Mucosa of rectum (tissue), 2 donors: ENCODE results near the gene TPMT.

ENCODE experiments used
- H3K27ac ChIP-seq, 2 donors: one replicate each; pipeline ENCODE4 v1.7.0; 2013; ENCODE audit warnings: inconsistent platforms in 2 of 2, low read depth in 2 of 2, low read length in 2 of 2
- H3K27me3 ChIP-seq, 2 donors: one replicate each; pipeline ENCODE4 v1.7.0; 2013; ENCODE audit warnings: low read length in 2 of 2; ENCODE audit not compliant: control insufficient read depth in 2 of 2, insufficient read depth in 2 of 2
- H3K36me3 ChIP-seq, 2 donors: one replicate each; pipeline ENCODE4 v1.7.0; 2013; ENCODE audit warnings: low read length in 2 of 2; ENCODE audit not compliant: control insufficient read depth in 2 of 2, insufficient read depth in 2 of 2
- H3K4me1 ChIP-seq, 2 donors: one replicate each; pipeline ENCODE4 v1.7.0; 2013; ENCODE audit warnings: low read length in 2 of 2, mild to moderate bottlenecking in 1 of 2; ENCODE audit not compliant: control insufficient read depth in 2 of 2, insufficient read depth in 2 of 2
- H3K4me3 ChIP-seq, 2 donors: one replicate each; pipeline ENCODE4 v1.7.0; 2013; ENCODE audit warnings: low read length in 2 of 2
- H3K9ac ChIP-seq, 2 donors: one replicate each; pipeline ENCODE4 v1.7.0; 2013; ENCODE audit warnings: low read length in 2 of 2, low read depth in 1 of 2, mild to moderate bottlenecking in 1 of 2
- H3K9me3 ChIP-seq, 2 donors: one replicate each; pipeline ENCODE4 v1.7.0; 2013; ENCODE audit warnings: low read length in 2 of 2; ENCODE audit not compliant: control insufficient read depth in 2 of 2
- donor health status: healthy.
- donor health status: Normal muscosa, but diverticular disease.

Gene TPMT

GRCh38 chr6:18141805-18142590 lies 12.9 kb downstream of the TPMT start:
- Histone ChIP-seq H3K36me3 (peaks cover 16 to 35% of the 10 kb centered on the region in 2 donors), H3K27me3 (no peaks in the 10 kb centered on the region), H3K9me3 (no peaks in the 10 kb centered on the region), H3K27ac (no peak overlapping the region), H3K4me1 (peaks cover 4 to 12% of the 10 kb centered on the region in 2 donors), H3K4me3 (no peak overlapping the region), H3K9ac (no peak overlapping the region)

GRCh38 chr6:18139935-18140621 lies 14.8 kb downstream of the TPMT start:
- Histone ChIP-seq H3K9ac (no peak overlapping the region), H3K4me3 (no peak overlapping the region), H3K36me3 (peaks cover 16 to 38% of the 10 kb centered on the region in 2 donors), H3K9me3 (no peaks in the 10 kb centered on the region), H3K27ac (peak overlapping the region; percentile 53 to 54), H3K4me1 (peaks cover 4 to 8% of the 10 kb centered on the region in 2 donors), H3K27me3 (no peaks in the 10 kb centered on the region)

- no peaks in the 10 kb centered on the region for H3K9me3 ChIP-seq
- no peak overlapping the region for H3K4me3 ChIP-seq
- H3K27ac ChIP-seq, result no peak overlapping the region
- no peaks in the 10 kb centered on the region for H3K27me3 ChIP-seq
- H3K4me1 ChIP-seq, result peaks cover 4 to 8% of the 10 kb centered on the region in 2 donors
- no peak overlapping the region for H3K9ac ChIP-seq
- H3K36me3 ChIP-seq, result peaks cover 22 to 50% of the 10 kb centered on the region in 2 donors
These were observed 16.0 kb downstream of the TPMT start for GRCh38 chr6:18138906-18139305.

GRCh38 chr6:18136260-18136659 lies 18.6 kb downstream of the TPMT start:
- Histone ChIP-seq H3K4me3 (no peak overlapping the region), H3K36me3 (peaks cover 20 to 48% of the 10 kb centered on the region in 2 donors), H3K9me3 (no peaks in the 10 kb centered on the region), H3K9ac (no peak overlapping the region), H3K27me3 (no peaks in the 10 kb centered on the region), H3K27ac (no peak overlapping the region), H3K4me1 (peaks cover 4 to 8% of the 10 kb centered on the region in 2 donors)

- no peaks in the 10 kb centered on the region for H3K27me3 ChIP-seq
- no peak overlapping the region for H3K4me3 ChIP-seq
- H3K27ac ChIP-seq, result no peak overlapping the region
- peaks cover 20 to 45% of the 10 kb centered on the region in 2 donors for H3K36me3 ChIP-seq
- no peak overlapping the region for H3K9ac ChIP-seq
- H3K9me3 ChIP-seq, result no peaks in the 10 kb centered on the region
- H3K4me1 ChIP-seq, result peaks cover 2 to 3% of the 10 kb centered on the region in 2 donors
These were observed 19.7 kb downstream of the TPMT start for GRCh38 chr6:18135171-18135570.

- Histone ChIP-seq H3K4me3 (no peak overlapping the region), H3K4me1 (no peaks in the 10 kb centered on the region)
These were observed 22.5 kb downstream of the TPMT start for GRCh38 chr6:18132346-18132745.

GRCh38 chr6:18126121-18126520 lies 28.8 kb downstream of the TPMT start:
- Histone ChIP-seq H3K27ac (no peak overlapping the region), H3K4me3 (no peak overlapping the region), H3K9ac (no peak overlapping the region), H3K4me1 (peaks cover 2 to 5% of the 10 kb centered on the region in 2 donors), H3K9me3 (no peaks in the 10 kb centered on the region), H3K36me3 (peaks cover 0 to 12% of the 10 kb centered on the region in 2 donors), H3K27me3 (no peaks in the 10 kb centered on the region)

More at GRCh38 chr6:18132346-18132745, 22.5 kb downstream of the TPMT start:
- Histone ChIP-seq H3K27me3 (no peaks in the 10 kb centered on the region), H3K9ac (no peak overlapping the region), H3K36me3 (peaks cover 12 to 42% of the 10 kb centered on the region in 2 donors), H3K9me3 (no peaks in the 10 kb centered on the region), H3K27ac (no peak overlapping the region)

- no peaks in the 10 kb centered on the region for H3K27me3 ChIP-seq
- peak within 1 kb of the TSS in 1 of 2 donors; percentile 10 for H3K27ac ChIP-seq
- H3K9ac ChIP-seq, result peak within 1 kb of the TSS; percentile 49 to 81
- no peaks in the 10 kb centered on the region for H3K36me3 ChIP-seq
- peaks cover 5% of the 10 kb centered on the region in 2 donors for H3K4me1 ChIP-seq
- H3K9me3 ChIP-seq, result no peaks in the 10 kb centered on the region
- H3K4me3 ChIP-seq, result peak within 1 kb of the TSS; percentile 69 to 77
These were observed 32.5 kb downstream of the TPMT start, which contains the start of gene NHLRC1 for GRCh38 chr6:18122128-18123093. Gene NHLRC1, minus strand, starts transcription at chr6:18122677. Its CDS starts 71 bp downstream, at chr6:18122606.

- no peak overlapping the region for H3K27ac ChIP-seq
- no peaks in the 10 kb centered on the region for H3K27me3 ChIP-seq
- H3K9ac ChIP-seq, result no peak overlapping the region
- peak overlapping the region in 1 of 2 donors; percentile 77 for H3K4me3 ChIP-seq
- no peaks in the 10 kb centered on the region for H3K36me3 ChIP-seq
- no peaks in the 10 kb centered on the region for H3K9me3 ChIP-seq
- peaks cover 5% of the 10 kb centered on the region in 2 donors for H3K4me1 ChIP-seq
These were observed 33.2 kb downstream of the TPMT start for GRCh38 chr6:18121580-18122127.
